Activated CD4-positive, alpha-beta T cell treated with anti-CD3 and anti-CD28 coated beads, Interleukin-2, amount 10 ng/mL, durations not matched to agents 7 days and 5 days (primary cell): ENCODE measurements around the gene TBXT. TPM values are rescaled to one million over a fixed set of nuclear protein-coding genes. Genes with fewer than 3 reads are reported as not detected.

Experiments
- CTCF ChIA-PET: fragments of 350-600 bp; sonication (Branson Sonifier 250); formaldehyde crosslinking; loops from one replicate; lab custom pipeline; 2021; ENCODE audit warnings: antibody characterized with exemption; lab: Charles Lee
- POLR2A ChIA-PET: fragments of 350-600 bp; sonication (Branson Sonifier 250); formaldehyde crosslinking; loops from one replicate; lab custom pipeline; 2021; ENCODE audit warnings: antibody characterized with exemption; lab: Charles Lee
- DNase-seq: peaks from one replicate; pipeline ENCODE4 v3.0.0-alpha.2; 2020
- H3K27ac Mint-ChIP-seq: one replicate; pipeline ENCODE4 v1.8.0; 2021; ENCODE audit warnings: mild to moderate bottlenecking, moderate library complexity, mixed read lengths
- H3K27me3 Mint-ChIP-seq: one replicate; pipeline ENCODE4 v1.8.0; 2021; ENCODE audit warnings: mixed read lengths
- H3K36me3 Mint-ChIP-seq: one replicate; pipeline ENCODE4 v1.8.0; 2021; ENCODE audit warnings: low read depth, mixed read lengths
- H3K4me1 Mint-ChIP-seq: one replicate; pipeline ENCODE4 v1.8.0; 2021; ENCODE audit warnings: mixed read lengths
- H3K4me3 Mint-ChIP-seq: one replicate; pipeline ENCODE4 v1.8.0; 2021; ENCODE audit warnings: mild to moderate bottlenecking, moderate library complexity, mixed read lengths
- H3K9me3 Mint-ChIP-seq: one replicate; pipeline ENCODE4 v1.8.0; 2021; ENCODE audit warnings: mixed read lengths
- total RNA-seq, 2 experiments: library from RNA; stranded (reverse); gene quantifications; one replicate each; pipeline ENCODE4 v1.2.3, GENCODE V29; 2021

TBXT gene
- total RNA-seq, 2 experiments from 2014 or later, result not detected

DNA sequence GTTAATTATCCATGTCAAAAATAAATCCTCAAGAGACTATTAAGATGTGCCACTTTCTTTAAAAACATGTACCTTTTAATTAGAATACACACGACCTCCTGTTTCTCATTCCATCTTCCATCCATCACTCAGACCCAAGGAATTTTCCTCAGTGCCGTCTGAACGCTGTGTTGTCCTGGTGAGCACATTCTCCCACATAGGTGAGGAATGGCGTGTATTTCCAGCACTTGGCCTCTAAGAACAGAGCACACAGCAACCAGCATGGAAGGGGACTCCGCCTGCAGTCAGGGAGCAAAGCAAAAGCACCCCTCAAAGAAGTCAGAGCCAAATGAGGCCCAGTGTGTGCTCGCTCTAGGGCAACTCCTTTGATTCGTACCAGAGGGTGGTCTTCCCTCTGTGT lies 45.9 kb downstream of the TBXT start:
- Mint-ChIP-seq H3K27me3 (peaks cover 1% of the 10 kb centered on the region), H3K9me3 (no peaks in the 10 kb centered on the region), H3K4me1 (no peaks in the 10 kb centered on the region), H3K36me3 (no peaks in the 10 kb centered on the region), H3K4me3 (no peak overlapping the region), H3K27ac (no peak overlapping the region)
- ChIA-PET CTCF (no interaction called here), POLR2A (no interaction called here)
- DNase-seq, result no peak

DNA sequence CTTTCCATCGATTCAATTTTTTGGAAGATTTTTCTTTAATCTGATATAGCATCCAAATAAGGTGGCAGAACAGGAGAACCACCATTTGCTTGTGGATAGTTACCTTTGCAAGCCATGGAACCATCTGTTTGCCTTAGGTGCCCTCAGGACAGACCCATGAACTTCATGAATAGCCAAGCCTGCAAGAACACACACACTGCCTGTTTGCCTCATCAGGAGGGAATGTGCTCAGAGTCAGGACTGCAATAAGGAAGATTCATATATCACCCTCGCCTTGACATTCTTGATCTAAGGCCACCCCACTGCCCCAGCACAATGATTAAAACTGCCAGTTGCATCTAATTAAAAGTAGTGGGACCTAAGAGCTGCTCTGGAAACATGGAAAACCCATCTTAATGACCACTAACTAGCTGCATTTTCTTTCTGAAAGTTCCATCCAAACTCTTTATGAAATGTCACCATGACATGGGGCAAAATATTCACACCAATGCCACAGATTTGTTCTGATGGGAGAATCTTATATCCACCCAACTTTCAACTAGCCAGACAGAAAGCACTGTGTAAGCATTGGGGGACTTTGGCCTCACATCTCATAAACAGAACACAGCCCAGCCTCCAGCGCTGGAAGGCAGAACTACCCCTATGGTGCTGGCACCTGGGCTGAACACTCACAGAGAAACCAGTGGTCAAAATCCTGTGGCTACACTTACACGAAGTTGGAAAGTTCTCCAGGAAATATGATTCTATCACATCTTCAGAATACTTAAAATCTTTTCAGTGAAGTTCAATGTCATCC lies 48.3 kb downstream of the TBXT start:
- ChIA-PET CTCF (no interaction called here), POLR2A (no interaction called here)
- Mint-ChIP-seq H3K9me3 (no peaks in the 10 kb centered on the region), H3K27ac (no peak overlapping the region), H3K27me3 (peaks cover 2% of the 10 kb centered on the region), H3K4me1 (no peaks in the 10 kb centered on the region), H3K36me3 (no peaks in the 10 kb centered on the region), H3K4me3 (no peak overlapping the region)
- no peak for DNase-seq

DNA sequence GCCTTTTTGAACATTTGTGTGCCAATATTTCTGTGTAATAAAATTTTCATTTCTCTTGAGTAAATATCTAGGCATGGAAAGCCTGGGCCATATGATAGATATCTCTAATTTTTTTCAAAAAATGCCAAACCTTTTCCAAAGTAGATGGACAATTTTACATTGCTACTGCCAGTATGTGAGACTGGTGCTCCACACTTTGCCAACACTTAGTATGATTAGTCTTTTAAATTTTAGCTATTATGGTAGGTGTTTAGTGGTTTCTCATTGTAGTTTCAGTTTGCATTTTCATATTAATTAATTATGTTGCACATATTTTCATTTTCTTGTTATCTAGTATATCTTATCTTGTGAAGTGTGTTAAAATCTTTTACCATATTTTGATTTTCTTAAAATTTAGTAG lies 52.0 kb downstream of the TBXT start:
- Mint-ChIP-seq H3K36me3 (no peaks in the 10 kb centered on the region), H3K27me3 (peaks cover 2% of the 10 kb centered on the region), H3K4me1 (no peaks in the 10 kb centered on the region), H3K9me3 (no peaks in the 10 kb centered on the region), H3K4me3 (no peak overlapping the region), H3K27ac (no peak overlapping the region)
- no peak for DNase-seq
- ChIA-PET POLR2A (no interaction called here), CTCF (no interaction called here)

DNA sequence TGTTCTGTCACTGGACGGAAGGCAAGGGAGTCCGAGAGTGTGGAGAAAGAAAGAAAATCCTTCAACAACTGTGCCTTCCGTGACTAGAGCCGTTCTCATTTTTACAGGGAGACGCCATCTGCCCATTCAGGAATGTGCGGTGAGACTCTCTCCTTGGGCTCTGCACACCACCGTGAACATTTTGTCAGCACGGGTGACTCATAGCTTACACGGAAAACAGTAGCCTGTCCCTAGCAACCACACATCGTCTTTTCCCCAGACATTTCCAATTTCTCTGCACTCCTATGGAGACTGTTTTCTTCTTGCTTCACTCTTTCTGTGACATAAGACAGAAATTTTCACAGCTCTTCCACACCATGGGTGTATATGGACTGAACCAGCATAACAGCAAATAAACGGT lies 55.1 kb downstream of the TBXT start:
- Mint-ChIP-seq H3K4me3 (no peak overlapping the region), H3K27me3 (peaks cover 11% of the 10 kb centered on the region), H3K9me3 (no peaks in the 10 kb centered on the region), H3K36me3 (no peaks in the 10 kb centered on the region), H3K27ac (no peak overlapping the region), H3K4me1 (no peaks in the 10 kb centered on the region)
- ChIA-PET POLR2A (no interaction called here), CTCF (no interaction called here)
- DNase-seq, result no peak

DNA sequence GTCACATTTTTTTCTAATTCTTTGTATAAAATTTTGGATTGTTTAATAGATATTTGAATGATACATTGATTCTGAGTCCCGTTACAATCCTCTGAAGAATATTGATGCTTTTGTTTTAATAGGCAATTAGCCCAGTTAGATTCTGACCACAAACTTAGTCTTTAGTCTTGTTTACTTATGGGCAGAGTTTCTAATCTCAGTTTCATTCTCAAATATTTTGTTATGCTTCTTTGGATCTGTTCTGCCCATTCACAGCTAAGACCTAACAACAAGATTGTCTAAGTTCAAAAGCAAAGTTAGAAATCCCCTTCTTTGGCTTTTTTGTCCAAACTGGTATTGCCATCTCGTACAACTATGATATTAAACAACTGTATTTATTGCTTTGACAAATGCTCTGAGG lies 58.0 kb downstream of the TBXT start:
- Mint-ChIP-seq H3K4me3 (no peak overlapping the region), H3K27ac (no peak overlapping the region), H3K9me3 (no peaks in the 10 kb centered on the region), H3K27me3 (peaks cover 13% of the 10 kb centered on the region), H3K36me3 (no peaks in the 10 kb centered on the region), H3K4me1 (peaks cover 2% of the 10 kb centered on the region)
- ChIA-PET POLR2A (no interaction called here), CTCF (no interaction called here)
- DNase-seq, result no peak

Other genes with a start within 250 kb of the TBXT start
- not detected for gene PRR18, start 140.5 kb upstream of the TBXT start, total RNA-seq
- 10 to 100 TPM; 39.7 to 43.2 TPM for gene SFT2D1, start 174.7 kb upstream of the TBXT start, total RNA-seq
- 10 to 100 TPM; 27.1 to 28.3 TPM for gene MPC1, start 215.1 kb upstream of the TBXT start, total RNA-seq